Muscle of arm (tissue), 12 donors: ENCODE data around the gene FAM83G. TPM values are rescaled to one million over a fixed set of nuclear protein-coding genes. Genes with fewer than 3 reads are reported as not detected.
"Not testable (repeated sequence)": the region's sequence is repeated elsewhere in the genome, so short reads cannot be mapped to it uniquely, and the experiment has no call there.

Source experiments
- DNase-seq: peaks from one replicate; pipeline ENCODE4 v3.0.0-alpha.2; 2013
- polyA plus RNA-seq, 12 donors: library from polyadenylated mRNA; unstranded; fragments of 120-200 nt; gene quantifications; one replicate each; pipeline ENCODE4 v1.2.1, GENCODE V29; 2013; ENCODE audit not compliant: insufficient read length in 12 of 12

Gene FAM83G
- polyA plus RNA-seq, 12 donors = 0.11 to 4.8 (median 0.24) TPM; not detected in 1

GRCh38 chr17:18956021-18956420, 48.5 kb downstream of the FAM83G start:
- DNase-seq = not testable (repeated sequence)

- DNase-seq = no peak
Measured at GRCh38 chr17:18955009-18955408, 49.6 kb downstream of the FAM83G start.

GRCh38 chr17:18954321-18954720, 50.2 kb downstream of the FAM83G start:
- DNase-seq = no peak

GRCh38 chr17:18953231-18953728, 51.3 kb downstream of the FAM83G start:
- DNase-seq = no peak

GRCh38 chr17:18951941-18952842, 52.4 kb downstream of the FAM83G start, which contains the start of gene SLC5A10:
Gene SLC5A10, plus strand, starts transcription at chr17:18952165. Its CDS starts 41 bp downstream, at chr17:18952206.
- no peak for DNase-seq

- no peak for DNase-seq
Measured at GRCh38 chr17:18950944-18951905, 53.3 kb downstream of the FAM83G start.

GRCh38 chr17:18950346-18950745, 54.2 kb downstream of the FAM83G start:
- DNase-seq = no peak

GRCh38 chr17:18949566-18949965, 55.0 kb downstream of the FAM83G start:
- DNase-seq = no peak

GRCh38 chr17:18948476-18949006, 56.0 kb downstream of the FAM83G start:
- no peak for DNase-seq

- no peak for DNase-seq
Measured at GRCh38 chr17:18947866-18948265, 56.7 kb downstream of the FAM83G start.

- DNase-seq = no peak
Measured at GRCh38 chr17:18946536-18946935, 58.0 kb downstream of the FAM83G start.

- DNase-seq = no peak
Measured at GRCh38 chr17:18944646-18945045, 59.9 kb downstream of the FAM83G start.

GRCh38 chr17:18938692-18939023, 65.9 kb downstream of the FAM83G start:
- no peak for DNase-seq

- no peak for DNase-seq
Measured at GRCh38 chr17:18937981-18938691, 66.4 kb downstream of the FAM83G start.

- no peak for DNase-seq
Measured at GRCh38 chr17:18933102-18934058, 71.2 kb downstream of the FAM83G start.

GRCh38 chr17:18932360-18933055, 72.1 kb downstream of the FAM83G start:
- no peak for DNase-seq

GRCh38 chr17:18928628-18929125, 75.9 kb downstream of the FAM83G start:
- DNase-seq = no peak

- DNase-seq = no peak
Measured at GRCh38 chr17:18925187-18925586, 79.4 kb downstream of the FAM83G start.

- not testable (repeated sequence) for DNase-seq
Measured at GRCh38 chr17:18922596-18922995, 82.0 kb downstream of the FAM83G start.
